Choroid plexus epithelial cell (primary cell): ENCODE data around the gene SAFB.

ENCODE experiments used
- DNase-seq: peaks from one replicate; pipeline ENCODE4 v3.0.0-alpha.2; 2010; ENCODE audit warnings: low read depth
- H3K4me3 ChIP-seq: 2 replicates; pipeline ENCODE4 v1.5.1; 2011; ENCODE audit warnings: low read depth, mild to moderate bottlenecking, control low read depth, low read length, moderate library complexity
- TF ChIP-seq, protein P1 (sequence below): conservative IDR thresholded peaks from 2 replicates; pipeline ENCODE4 v1.5.1; 2011; ENCODE audit warnings: low read depth, mild to moderate bottlenecking, control low read depth, inconsistent platforms, low read length, moderate library complexity

The SAFB gene

GRCh38 chr19:5585461-5586299 lies 37.2 kb upstream of the SAFB start:
- TF ChIP-seq, protein P1, sequence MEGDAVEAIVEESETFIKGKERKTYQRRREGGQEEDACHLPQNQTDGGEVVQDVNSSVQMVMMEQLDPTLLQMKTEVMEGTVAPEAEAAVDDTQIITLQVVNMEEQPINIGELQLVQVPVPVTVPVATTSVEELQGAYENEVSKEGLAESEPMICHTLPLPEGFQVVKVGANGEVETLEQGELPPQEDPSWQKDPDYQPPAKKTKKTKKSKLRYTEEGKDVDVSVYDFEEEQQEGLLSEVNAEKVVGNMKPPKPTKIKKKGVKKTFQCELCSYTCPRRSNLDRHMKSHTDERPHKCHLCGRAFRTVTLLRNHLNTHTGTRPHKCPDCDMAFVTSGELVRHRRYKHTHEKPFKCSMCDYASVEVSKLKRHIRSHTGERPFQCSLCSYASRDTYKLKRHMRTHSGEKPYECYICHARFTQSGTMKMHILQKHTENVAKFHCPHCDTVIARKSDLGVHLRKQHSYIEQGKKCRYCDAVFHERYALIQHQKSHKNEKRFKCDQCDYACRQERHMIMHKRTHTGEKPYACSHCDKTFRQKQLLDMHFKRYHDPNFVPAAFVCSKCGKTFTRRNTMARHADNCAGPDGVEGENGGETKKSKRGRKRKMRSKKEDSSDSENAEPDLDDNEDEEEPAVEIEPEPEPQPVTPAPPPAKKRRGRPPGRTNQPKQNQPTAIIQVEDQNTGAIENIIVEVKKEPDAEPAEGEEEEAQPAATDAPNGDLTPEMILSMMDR, result no peak
- H3K4me3 ChIP-seq, result no peak overlapping the region
- DNase-seq, result peak; percentile 44

DNA sequence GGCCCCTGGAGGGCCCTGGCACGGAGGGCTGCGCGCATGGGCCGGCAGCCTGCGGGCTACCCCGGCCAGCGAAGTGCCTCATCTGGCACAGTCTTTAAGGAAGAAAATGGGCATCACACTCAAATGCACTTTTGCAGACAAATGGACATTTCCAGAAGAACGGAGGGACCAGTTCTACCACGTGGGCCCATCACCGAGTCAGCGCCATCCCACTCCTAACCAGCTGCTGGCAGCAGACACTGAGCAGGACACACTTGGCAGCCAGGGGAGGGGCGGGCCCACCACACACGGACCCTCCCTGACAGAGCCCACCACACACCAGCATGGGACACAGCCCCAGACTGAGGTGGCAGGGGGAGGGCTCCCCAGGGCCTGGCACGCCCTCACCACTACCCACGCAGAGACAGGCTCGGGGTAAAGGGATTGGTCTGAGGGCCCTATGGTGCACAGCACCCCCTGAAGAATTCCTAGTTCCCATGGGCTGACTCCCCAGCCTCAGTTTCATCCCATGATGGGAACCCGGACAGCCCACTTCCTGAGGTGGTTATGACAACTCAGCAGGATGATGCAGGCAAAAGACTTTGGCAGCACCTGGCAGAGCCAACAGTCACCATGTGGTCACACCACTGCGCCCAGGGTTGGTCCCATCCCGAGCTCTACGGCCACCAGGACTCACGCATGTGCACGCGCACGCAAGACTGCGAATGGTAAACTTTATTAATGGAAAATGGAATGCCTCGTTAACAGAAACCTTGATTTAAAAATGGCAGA lies 36.4 kb upstream of the SAFB start:
- DNase-seq, result no peak
- TF ChIP-seq, protein P1, result no peak
- H3K4me3 ChIP-seq, result no peak overlapping the region

DNA sequence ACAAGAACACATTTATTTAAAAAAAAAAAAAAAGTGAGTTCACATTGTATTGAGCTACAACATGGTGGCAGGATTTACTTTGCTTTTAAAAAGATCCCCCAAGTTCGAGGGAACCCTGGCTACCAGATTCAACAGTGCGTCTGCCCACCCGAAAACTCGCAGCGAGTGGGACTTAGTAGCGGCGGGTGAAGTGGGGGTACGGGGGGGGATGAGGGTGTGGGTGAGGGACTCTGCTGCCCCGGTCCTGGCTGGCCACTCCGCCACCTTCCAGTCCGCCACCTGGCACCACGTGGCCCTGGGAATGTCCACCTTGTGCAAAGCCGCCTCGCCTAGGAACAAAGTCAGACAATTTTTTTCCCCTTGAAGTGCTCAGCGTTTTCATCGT lies 35.8 kb upstream of the SAFB start:
- no peak for DNase-seq
- TF ChIP-seq, protein P1, result no peak
- H3K4me3 ChIP-seq, result no peak overlapping the region

GRCh38 chr19:5587661-5588060 lies 35.2 kb upstream of the SAFB start:
- TF ChIP-seq, protein P1, result no peak
- no peak overlapping the region for H3K4me3 ChIP-seq
- no peak for DNase-seq

GRCh38 chr19:5588441-5588840 lies 34.4 kb upstream of the SAFB start:
- TF ChIP-seq, protein P1, result no peak
- peak; percentile 61 for DNase-seq
- no peak overlapping the region for H3K4me3 ChIP-seq

DNA sequence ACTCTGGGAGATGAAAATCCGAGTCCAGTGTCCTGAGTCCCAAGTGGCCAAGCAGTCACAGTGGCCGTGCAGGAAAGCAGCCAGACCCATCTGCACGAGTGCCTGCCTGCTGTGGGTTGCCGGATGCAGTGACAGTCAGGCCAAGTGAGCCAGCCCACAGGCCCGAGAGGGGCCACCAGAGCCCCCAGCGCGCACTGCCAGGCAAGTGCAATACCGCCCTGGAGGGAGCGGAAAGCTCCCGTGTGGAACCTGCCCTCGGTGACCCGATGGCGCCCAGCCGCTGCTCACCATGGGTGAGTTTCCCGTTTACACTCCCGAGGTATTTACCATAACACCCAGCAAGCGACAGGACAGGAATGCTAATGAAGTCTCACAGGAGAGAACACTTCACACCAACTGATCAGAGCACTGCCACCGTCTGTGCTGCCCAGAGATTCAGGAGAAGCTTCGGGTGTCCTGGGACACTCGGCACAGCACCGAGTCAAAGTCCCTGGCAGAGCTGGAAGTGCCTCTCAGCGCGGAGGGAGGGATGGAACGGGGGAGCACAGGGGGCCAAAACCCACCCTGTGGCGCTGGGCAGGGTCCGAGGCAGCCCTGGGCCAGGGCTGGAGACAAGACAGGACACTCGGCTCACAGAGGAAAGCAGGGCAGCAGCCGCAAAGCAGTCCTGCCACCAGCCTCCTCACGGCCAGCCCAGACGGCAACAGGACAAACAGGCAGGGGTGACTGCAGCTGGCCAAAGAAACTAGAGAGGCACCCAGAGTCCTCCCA lies 33.8 kb upstream of the SAFB start:
- H3K4me3 ChIP-seq, result no peak overlapping the region
- TF ChIP-seq, protein P1, result no peak
- peak; percentile 23 for DNase-seq
